Midbrain (tissue), 1 donor: ENCODE measurements around the gene CACNG7.
A peak's percentile ranks its signal among the peaks of the same experiment; 100 is the strongest.
"Not testable (repeated sequence)": the region's sequence is repeated elsewhere in the genome, so short reads cannot be mapped to it uniquely, and the experiment has no call there.

Experiments used
- DNase-seq: peaks from one replicate; lab custom pipeline; 2025; lab: John Stamatoyannopoulos, UW

The CACNG7 gene

DNA sequence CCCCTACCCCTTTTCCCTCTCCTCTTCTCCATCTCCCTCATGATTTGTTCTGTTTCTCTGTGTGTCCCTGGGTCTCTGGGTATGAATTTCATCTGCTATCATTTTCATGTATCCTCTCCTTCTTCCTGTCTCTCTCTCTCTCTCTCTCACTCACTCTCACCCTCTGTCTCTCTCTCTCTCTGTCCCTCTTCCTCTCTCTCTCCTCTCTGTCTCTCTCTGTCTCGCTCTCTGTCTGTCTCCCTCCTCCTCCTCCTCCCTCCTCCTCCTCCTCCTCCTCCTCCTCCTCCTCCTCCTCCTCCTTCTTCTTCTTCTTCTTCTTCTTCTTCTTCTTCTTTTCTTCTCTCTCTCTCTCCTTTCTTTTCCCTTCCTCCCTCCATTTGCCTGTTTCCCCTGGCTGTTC is 3.3 kb upstream of the CACNG7 start:
- no peak for DNase-seq

DNA sequence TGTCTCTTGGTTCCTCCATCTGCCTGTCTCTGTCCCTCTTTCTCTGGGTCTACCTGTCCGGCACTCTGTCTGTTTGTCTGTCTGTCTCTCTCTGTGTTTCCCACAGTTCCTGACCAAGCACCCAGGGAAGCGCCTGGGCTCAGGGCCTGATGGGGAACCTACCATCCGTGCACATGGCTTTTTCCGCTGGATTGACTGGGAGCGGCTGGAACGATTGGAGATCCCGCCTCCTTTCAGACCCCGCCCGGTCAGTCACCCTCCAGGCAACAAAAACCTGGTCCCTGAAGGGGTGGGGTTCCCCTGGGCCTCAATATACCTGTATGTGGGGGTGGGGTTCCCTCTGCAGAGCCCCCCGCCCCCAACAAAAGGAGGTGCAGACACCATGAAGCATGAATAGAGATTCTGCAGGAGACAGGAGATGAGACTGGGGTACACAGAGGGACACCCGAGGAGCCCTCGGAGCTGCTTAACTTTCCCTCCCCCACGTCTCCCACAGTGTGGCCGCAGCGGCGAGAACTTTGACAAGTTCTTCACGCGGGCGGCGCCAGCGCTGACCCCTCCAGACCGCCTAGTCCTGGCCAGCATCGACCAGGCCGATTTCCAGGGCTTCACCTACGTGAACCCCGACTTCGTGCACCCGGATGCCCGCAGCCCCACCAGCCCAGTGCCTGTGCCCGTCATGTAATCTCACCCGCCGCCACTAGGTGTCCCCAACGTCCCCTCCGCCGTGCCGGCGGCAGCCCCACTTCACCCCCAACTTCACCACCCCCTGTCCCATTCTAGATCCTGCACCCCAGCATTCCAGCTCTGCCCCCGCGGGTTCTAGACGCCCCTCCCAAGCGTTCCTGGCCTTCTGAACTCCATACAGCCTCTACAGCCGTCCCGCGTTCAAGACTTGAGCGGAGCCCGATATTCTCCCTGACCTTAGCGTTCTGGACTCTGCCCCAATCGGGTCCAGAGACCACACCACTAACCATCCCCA is 2.6 kb upstream of the CACNG7 start:
- DNase-seq: peak; percentile 61

DNA sequence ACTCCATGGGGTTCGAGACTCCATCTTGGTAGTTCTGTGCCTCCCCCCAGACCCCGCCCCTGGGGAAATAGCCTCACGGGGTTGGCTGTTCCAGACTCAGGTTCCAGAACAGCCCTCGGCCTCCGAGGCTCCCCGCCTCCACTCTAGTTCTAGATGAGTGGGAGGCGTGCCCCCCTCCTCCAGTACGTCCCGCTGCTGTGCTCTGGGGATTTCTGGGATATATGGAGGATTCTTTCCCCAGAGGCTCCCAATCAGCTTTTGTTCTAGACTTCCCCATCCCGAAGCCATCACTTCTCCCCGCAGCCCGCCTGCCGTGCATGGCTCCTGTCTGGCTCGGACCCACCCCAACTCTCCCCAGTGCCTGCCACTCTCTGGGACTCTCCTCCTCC is 1.9 kb upstream of the CACNG7 start:
- no peak for DNase-seq

DNA sequence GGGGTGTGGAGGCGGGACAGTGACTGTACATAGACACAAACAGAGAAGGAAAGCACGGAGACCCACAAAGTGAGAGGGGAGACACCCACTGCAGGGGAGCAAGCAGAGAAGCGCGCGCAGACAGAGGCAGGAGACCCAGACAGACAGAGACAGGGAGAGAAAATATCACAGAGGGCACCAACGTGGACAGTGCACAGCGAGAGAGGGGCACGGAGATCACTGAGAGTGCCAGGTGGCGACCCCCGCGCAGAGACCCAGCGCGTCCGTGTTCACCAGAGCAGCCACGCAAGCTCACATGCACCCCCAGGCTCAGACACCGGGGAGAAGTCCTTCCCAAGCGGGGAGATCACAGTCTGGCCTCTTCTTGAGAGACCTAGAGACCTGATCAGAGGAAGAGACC is 1.4 kb upstream of the CACNG7 start:
- no peak for DNase-seq

DNA sequence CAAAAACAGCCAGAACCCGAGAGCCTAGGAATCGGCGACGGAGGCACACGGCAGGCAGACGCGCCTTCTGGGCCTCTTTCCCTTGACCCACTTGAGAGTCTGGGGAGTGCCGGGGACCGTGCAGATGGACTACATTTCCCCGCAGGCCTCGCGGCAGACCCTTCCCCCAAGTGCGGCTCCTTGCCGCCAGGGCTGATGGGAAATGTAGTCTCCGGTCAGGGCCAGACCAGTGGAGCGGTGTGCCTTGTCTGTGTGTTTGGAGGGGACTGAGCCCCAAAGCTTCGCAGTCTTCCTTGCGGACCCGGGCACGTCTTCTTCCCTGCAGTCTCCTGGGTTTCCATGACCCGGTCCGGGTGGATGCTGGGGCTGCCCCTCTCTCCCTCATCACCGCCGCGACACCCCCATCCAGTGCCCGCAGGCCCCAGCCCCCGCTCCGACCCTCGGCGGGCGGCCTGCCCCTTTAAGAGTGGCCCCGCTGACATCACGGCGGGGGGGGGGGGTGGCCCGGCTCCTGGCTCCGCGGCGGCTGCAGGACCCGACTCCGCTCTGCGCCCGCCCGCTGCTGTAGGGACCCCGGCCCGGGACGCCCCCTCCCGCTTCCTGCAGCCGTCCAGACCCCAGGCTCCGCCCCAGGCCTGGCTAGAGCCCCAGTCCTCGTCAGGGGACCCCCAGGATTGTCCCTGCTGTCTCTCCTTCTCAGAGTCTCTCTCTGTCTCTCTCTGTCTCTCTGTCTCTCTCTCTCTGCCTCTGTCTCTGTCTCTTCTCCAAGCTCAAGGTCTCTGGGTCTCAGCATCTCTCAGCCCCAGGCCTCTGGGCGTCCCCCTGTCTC is 758 bp upstream of the CACNG7 start:
- DNase-seq: peak; percentile 86

DNA sequence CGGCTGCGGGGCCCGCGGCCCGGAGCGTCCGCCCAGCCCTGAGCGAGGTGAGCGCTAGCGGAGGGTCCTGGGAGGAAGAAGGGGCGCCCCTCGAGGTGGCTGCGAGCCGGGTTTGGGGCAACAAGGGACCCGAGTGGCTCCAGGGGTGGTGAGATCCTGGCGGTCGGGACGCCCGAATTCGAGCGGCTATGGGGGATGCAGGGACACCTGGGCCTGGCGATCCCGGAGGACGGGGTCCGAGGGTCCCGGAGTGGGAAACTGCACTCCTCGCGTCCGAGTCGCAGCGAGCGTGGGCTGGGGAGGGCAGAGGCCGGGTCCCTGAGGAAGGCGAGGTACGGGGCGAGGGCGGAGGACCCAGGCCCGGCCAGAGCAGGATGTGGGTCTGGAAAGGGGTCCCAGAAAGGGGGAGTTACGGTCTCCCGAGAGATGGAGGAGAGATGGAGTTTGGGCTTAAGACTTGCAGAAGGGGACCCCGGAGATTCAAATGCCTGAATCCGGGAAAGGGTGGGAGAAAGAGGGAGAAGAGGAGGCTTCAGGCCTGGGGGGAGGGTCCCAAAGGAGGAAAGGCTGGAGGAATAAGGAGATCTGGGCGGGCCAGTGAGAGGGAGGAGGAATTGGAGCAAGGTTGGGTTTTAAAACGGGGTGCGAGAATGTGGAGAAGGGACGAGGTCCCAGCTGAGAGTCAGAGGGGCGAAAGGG is 542 bp downstream of the CACNG7 start:
- DNase-seq: no peak

DNA sequence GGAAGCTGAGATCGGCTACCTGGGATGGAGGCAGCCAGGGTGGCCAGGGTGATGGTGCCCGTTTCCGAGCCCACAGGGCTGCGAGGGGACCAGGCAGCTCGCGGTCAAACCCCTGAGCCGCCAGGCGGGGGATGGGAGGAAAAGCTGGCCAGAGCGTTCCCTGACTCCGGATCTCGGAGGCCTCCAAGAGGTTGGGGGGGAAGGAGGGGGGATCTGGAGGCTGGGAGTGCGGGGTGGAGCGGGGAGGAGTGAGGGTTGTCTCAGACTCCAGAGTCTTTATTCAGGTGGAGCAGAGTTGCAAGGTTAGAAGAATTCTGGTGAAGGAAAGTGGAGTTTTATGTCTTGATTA is 1.1 kb downstream of the CACNG7 start:
- DNase-seq: no peak

DNA sequence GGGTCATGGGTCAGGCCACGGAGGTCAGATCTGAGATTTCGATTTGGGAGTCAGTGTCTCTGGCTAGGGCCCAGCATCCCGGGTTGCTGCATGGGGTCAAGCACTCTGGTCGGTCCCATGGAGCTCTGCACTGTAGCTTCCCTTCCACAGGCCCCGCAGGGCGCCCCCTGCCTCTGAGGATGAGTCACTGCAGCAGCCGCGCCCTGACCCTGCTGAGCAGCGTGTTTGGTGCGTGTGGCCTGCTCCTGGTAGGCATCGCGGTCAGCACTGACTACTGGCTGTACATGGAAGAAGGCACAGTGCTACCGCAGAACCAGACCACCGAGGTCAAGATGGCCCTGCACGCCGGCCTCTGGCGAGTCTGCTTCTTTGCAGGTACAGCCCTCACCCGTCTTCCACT is 3.6 kb downstream of the CACNG7 start:
- DNase-seq: no peak

DNA sequence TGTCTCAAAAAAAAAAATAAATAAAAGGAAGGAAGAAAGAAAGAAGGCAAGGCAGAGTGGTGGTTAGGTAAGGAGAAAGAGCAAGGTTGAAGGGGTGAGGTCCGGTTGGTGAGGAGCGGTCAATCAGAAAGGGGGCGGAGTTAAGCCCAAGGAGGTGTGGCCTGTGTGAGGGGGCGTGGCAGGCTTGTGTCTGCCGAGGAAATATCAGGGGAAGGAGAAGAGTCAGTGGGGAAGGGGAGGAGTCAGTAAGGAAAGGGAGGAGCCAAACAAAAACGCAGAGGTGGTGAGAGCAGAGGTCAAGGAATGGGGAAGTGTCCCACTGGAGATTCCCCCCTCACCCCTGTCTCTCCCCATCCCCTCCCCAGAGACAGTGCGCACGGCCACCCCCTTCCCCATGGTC is 5.9 kb downstream of the CACNG7 start:
- DNase-seq: no peak

DNA sequence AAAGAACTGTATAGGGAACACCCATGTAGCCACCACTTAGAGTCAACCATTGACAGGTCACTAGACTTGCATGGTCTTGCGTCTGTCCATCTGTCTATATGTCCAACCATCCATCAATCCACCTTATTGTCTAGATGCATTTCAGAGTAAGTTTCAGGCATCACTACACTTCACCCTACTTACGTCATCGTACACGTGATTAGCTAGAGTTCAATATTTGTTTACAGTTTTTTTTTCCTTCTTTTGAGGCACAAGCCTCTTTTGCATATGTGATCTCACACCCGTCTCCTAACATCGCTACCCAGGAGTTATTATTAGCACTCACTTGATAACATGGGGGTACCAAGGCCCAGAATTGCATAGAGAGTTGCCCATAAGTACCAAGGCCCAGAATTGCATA is 6.9 kb downstream of the CACNG7 start:
- no peak for DNase-seq

DNA sequence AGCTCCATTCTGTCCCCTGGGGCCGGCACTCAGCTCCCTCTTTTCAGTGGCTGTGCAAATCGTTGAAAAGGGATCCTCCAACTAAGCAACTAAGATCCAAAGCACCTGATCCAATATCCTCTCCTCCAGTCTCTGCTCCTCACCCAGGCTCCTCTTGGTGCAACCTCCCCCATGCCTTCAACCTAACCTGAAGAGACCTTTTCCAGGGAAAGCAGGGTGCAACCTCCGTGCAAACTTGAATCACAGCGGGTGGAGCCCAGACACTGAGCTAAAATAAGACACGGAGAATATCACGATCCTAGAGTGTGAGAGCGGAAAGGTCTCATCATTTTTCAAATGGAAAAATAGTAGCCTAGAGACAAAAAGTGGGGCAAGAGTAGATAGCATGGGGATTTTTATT is 8.3 kb downstream of the CACNG7 start:
- no peak for DNase-seq

DNA sequence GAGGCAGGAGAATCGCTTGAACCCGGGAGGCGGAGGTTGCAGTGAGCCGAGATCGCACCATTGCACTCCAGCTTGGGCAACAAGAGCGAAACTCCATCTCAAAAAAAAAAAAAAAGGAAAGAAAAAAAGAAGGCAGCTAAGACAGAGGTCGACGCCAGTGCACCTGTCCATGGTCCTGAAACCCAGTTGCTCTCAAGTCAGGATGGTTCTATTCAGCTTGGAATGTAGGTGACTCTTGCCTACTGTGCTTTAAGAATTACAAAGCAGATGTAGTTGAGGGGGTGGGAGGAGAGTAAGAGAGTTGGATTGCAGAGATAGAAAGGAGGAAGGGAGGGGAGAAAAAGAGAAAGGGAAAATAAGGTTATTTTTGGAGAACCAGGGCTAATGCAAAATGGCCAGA is 18.7 kb downstream of the CACNG7 start:
- no peak for DNase-seq

DNA sequence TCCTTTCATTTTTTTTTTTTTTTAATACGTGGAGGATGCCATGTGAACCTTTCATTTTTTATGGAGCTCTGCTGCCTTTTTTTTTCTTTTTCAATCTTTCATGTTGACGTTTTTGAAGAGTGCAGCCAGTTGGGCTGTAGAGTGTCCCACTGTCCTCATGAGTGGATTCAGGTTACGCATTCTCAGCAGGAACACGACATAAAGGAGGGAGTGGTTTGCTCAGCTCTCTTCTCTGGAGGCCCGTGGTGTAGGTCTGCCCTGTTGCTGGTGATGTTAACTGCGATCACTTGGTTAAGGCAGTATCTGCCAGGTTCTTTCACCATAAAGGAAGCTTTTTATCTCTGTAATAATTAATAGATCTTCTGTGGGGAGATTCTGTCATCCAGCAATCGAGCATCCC is 27.0 kb downstream of the CACNG7 start:
- DNase-seq: no peak

DNA sequence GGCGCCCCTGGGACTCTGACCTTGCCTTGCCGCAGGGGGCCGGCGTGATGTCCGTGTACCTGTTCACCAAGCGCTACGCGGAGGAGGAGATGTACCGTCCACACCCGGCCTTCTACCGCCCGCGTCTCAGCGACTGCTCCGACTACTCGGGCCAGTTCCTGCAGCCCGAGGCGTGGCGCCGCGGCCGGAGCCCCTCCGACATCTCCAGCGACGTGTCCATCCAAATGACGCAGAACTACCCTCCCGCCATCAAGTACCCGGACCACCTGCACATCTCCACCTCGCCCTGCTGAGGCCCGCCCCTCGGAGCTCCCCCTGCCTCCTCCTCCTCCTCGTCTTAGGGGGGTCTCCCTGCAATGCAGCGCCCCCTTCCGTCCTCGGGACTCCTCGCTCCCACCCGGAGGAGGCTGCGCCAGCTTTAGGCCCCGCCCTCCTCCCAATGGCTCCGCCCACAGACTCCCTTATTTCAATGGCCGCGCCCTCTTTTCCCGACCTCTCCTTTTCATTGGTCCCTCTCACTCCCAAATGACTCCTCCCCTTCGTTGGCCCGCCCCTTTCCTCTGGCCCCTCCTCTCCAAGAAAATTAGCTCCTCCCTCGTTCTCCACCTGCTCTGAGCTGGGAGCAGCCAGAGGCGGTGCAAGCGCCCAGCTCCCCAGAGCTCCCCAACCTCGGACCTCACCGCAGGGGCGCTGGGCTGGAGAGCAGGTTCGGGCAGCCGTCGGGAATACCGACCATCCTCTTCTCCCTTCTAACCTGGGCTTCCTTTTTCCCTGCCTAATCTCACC is 33.1 kb downstream of the CACNG7 start:
- no peak for DNase-seq

DNA sequence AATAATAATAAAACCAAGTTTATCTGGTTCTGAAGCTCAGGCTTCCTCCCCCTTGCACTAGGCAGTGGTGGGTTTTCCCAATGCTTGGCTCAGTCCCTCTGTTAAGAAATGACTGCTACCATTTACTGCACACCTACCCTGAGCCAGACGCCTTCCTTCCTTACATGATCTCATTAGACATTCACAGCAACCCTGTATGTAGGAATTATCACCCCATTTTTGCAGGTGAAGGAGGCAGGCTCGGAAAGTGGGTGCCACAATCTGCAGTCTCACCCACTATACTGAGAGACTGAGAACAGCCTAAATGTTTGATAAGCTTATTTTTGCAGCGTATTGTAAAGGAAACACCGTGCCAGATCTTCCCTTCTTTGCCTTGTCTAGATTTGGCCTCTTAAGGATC is 35.3 kb downstream of the CACNG7 start:
- DNase-seq: no peak

DNA sequence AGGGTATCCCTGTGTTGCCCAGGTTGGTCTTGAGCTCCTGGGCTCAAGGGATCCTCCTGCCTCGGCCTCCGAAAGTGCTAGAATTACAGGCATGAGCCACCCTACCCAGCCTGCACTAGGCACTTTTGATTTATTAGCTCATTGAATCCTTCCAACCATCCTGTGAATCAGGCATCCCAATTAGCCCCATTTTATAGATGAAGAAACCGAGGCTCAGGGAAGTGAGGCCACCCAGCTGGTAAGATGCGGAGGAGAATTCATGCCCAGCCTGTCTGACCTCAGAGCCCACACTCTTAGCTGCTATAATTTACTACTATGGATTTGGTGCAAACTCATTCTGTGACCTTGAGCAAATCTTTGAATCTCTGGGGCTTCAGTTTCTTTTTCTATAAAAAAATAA is 35.9 kb downstream of the CACNG7 start:
- no peak for DNase-seq

DNA sequence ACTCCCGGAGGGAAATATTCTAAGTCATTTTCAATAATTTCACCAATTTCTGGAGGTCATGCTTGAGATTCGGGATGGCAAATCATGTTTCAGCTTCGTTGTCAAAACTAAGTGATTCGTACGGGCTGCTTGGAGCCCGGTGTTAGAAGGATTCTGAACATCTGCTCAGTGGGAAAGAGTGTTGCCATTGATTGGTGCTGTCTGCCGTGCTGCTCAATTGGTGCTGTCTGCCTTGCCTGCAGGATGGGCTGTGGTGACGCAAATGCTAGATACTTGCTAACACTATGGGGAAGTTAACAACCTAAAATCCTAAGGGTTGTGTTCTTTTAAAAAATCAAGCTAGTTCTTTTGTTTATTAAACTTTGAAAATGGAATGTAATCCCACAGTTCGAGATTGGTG is 36.4 kb downstream of the CACNG7 start:
- DNase-seq: no peak

DNA sequence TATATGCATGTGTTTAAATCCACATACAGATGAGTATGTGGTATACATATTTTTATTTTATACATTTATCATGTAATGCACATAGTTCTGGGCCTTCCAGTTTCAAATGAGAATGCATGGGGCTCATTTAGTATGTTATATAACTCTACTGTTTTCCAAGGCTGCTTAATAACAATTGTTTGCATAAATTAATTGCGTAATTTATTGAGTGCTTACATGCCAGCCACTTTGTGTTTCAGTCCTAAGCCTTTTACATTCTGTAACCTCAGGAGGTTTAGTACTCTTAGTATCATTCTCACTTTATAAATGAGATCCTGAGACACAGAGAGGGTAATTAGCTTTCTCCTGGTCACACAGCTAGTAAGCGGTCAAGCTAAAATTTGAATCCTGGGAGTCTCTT is 36.9 kb downstream of the CACNG7 start:
- no peak for DNase-seq

DNA sequence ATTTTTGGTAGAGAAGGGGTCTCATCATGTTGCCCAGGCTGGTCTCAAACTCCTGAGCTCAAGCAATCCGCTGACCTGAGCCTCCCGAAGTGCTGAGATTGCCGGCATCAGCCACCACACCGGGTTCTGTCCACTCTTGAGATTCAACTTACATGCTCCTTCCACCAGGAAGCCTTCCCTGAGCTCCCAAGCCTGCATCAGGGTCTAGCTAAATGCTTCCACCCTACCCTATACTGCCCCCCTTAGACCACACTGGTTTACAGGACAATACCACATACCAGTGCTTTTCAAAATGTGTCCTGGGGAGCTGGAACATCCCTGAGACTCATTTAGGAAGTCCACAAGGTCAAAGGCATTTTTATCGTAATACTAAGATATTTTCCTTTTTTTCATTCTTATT is 38.5 kb downstream of the CACNG7 start:
- no peak for DNase-seq

DNA sequence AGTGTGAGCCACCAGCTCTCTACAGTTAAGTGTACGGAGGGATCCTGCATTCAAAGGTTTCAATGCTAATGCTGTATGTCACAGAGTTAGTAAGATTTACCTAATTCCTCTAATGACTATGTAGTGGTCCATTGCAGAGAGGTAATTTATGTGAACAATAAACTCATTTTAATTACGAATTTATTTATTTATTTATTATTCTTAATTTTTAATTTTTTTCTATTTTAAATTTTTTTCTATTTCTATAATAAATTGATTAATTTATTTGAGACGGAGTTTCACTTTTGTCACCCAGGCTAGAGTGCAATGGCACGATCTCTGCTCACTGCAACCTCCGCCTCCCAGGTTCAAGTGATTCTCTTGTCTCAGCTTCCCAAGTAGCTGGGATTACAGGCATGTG is 39.5 kb downstream of the CACNG7 start:
- not testable (repeated sequence) for DNase-seq

DNA sequence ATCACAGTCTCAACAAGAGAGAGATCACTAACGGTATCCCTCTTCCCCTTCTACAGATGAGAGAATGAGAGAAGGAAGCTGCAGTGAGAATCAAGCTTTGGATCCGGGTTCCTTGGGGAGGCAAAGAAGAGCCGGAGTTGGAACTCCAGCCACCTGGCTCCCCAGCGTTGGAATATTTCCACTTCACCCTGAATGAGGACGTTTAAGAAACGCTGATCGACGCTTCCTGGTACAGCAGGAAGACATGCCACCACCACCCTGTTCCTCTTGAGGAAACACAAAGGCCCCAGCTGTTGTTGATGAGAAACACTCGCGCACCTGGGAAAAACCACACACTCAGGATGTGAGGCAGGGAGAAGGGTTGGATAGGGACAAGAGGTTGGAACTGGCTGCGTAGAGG is 42.4 kb downstream of the CACNG7 start:
- DNase-seq: no peak

DNA sequence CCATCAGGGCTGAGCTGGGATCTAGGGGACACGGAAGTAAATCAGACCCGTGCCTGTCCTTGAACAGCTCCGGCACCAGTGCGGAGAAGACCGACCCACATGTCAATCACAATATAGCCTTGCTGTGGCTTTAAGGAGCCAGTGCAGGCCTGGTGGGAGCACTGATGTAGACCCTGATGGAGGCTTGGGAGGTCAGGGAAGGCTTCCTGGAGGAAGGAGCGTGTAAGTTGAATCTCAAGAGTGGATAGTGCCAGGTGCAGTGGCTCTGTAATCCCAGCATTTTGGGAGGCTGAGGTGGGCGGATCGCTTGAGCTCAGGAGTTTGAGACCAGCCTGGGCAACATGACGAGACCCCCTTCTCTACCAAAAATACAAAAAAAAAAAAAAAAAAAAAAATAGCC is 42.9 kb downstream of the CACNG7 start:
- no peak for DNase-seq
